HL-60 (cell line): ENCODE data around the gene ZBTB45.

Experiments
- CTCF ChIP-seq: IDR thresholded peaks from one replicate; pipeline ENCODE4 v1.5.1; 2011; ENCODE audit warnings: low read length, control low read depth, inconsistent platforms; ENCODE audit not compliant: insufficient read depth
- GABPA ChIP-seq: IDR thresholded peaks from 2 replicates; pipeline ENCODE4 v1.6.1; 2012; ENCODE audit warnings: low read depth
- POLR2AphosphoS5 ChIP-seq: IDR thresholded peaks from 2 replicates; pipeline ENCODE4 v1.6.1; 2012; ENCODE audit warnings: low read depth
- REST ChIP-seq: IDR thresholded peaks from 2 replicates; pipeline ENCODE4 v1.6.1; 2012; ENCODE audit warnings: low read depth; ENCODE audit not compliant: insufficient replicate concordance
- SPI1 ChIP-seq: IDR thresholded peaks from 2 replicates; pipeline ENCODE4 v1.6.1; 2012; ENCODE audit warnings: low read depth, mild to moderate bottlenecking, borderline replicate concordance

- TF ChIP-seq CTCF (no peak), POLR2AphosphoS5 (no peak), REST (no peak), GABPA (no peak), SPI1 (no peak)
Observed at GRCh38 chr19:58552655-58553054, 33.0 kb upstream of the ZBTB45 start.
